Lung (tissue), 12 donors: ENCODE data around the gene FOXA2. TPM values are rescaled to one million over a fixed set of nuclear protein-coding genes. Genes with fewer than 3 reads are reported as not detected.

Source experiments
- ATAC-seq: fragments of 200-7000 bp; cut with Tn5 transposase; one replicate; pipeline ENCODE4 v1.9.1; 2020; ENCODE audit warnings: moderate number of reproducible peaks; ENCODE audit not compliant: insufficient read depth, low FRiP score
- DNase-seq, 3 donors: peaks; one replicate each; pipeline ENCODE4 v3.0.0-alpha.2; 2013 to 2017
- H3K27ac ChIP-seq, 2 donors: one replicate each; pipeline ENCODE4 v1.5.1; 2013; ENCODE audit warnings: mild to moderate bottlenecking in 2 of 2, moderate library complexity in 2 of 2, control low read depth in 1 of 2, inconsistent platforms in 1 of 2, low read depth in 1 of 2, low read length in 1 of 2
- H3K27me3 ChIP-seq, 3 donors: one replicate each; pipeline ENCODE4 v1.5.1; 2013; ENCODE audit warnings: low read length in 2 of 3; ENCODE audit not compliant: control insufficient read depth in 3 of 3, insufficient read depth in 3 of 3
- H3K36me3 ChIP-seq, 4 donors: one replicate each; pipeline ENCODE4 v1.5.1; 2013; ENCODE audit warnings: low read length in 4 of 4, mild to moderate bottlenecking in 1 of 4, moderate library complexity in 1 of 4; ENCODE audit not compliant: control insufficient read depth in 4 of 4, insufficient read depth in 4 of 4
- H3K4me1 ChIP-seq, 5 donors: one replicate each; pipeline ENCODE4 v1.5.1; 2013; ENCODE audit warnings: low read length in 5 of 5, mild to moderate bottlenecking in 2 of 5, moderate library complexity in 1 of 5; ENCODE audit not compliant: control insufficient read depth in 5 of 5, insufficient read depth in 5 of 5
- H3K4me3 ChIP-seq: one replicate; pipeline ENCODE4 v1.5.1; 2013; ENCODE audit warnings: mild to moderate bottlenecking, control low read depth, moderate library complexity
- H3K9ac ChIP-seq, 2 donors: one replicate each; pipeline ENCODE4 v1.5.1; 2013; ENCODE audit warnings: low read length in 2 of 2, control low read depth in 1 of 2; ENCODE audit not compliant: insufficient read depth in 1 of 2
- H3K9me3 ChIP-seq, 4 donors: one replicate each; pipeline ENCODE4 v1.5.1; 2013; ENCODE audit warnings: low read length in 3 of 4, mild to moderate bottlenecking in 1 of 4, moderate library complexity in 1 of 4; ENCODE audit not compliant: control insufficient read depth in 4 of 4, insufficient read depth in 3 of 4
- CTCF ChIP-seq: IDR thresholded peaks from 2 replicates; pipeline ENCODE4 v1.5.1; 2012; ENCODE audit warnings: mild to moderate bottlenecking; ENCODE audit errors: control extremely low read depth, extremely low read depth
- WGBS, 2 donors: extraction: QIAGEN DNeasy Blood & Tissue Kit; methylation state at CpG; one replicate each; pipeline ENCODE4 v1.1.7; 2013; 5-methylcytosine and 5-hydroxymethylcytosine counted together
- polyA plus RNA-seq, 2 donors: library from polyadenylated mRNA; stranded (reverse); fragments of 200-250 nt; gene quantifications; one replicate each; pipeline ENCODE4 v1.2.1, GENCODE V29; 2013
- total RNA-seq, 2 donors: library from RNA; depleted of rRNA in 1 of 2; stranded (reverse); fragments of >200 nt in 1 of 2; gene quantifications; one replicate each; pipeline ENCODE4 v1.2.1, GENCODE V29; 2014 to 2021
- donor health status: control.
- donor health status: control.
- donor health status: Bipolar disorder and iron deficiency.
- donor health status: healthy.
- donor health status: DM: yes; HTN: yes; CAD: no.

FOXA2 gene
- total and polyA plus RNA-seq, 4 donors = 10.0 to 39.5 (median 17.6) TPM

GRCh38 chr20:22629447-22629846 lies 45.1 kb upstream of the FOXA2 start:
- 78 to 86% methylated on average over 3 of the region's 3 CpGs for WGBS, 2 donors
- H3K9me3 ChIP-seq = no peaks in the 10 kb centered on the region
- no peak overlapping the region for H3K9ac ChIP-seq
- H3K4me1 ChIP-seq = no peaks in the 10 kb centered on the region
- H3K27ac ChIP-seq = no peak overlapping the region
- H3K36me3 ChIP-seq = no peaks in the 10 kb centered on the region
- H3K27me3 ChIP-seq = peaks cover 0 to 2% (median 0%) of the 10 kb centered on the region in 3 donors
- no peak for TF ChIP-seq CTCF
- ATAC-seq = no peak
- DNase-seq = no peak
- no peak overlapping the region for H3K4me3 ChIP-seq

GRCh38 chr20:22626496-22626895 lies 42.1 kb upstream of the FOXA2 start:
- 83 to 89% methylated on average over 1 of the region's 1 CpG for WGBS, 2 donors
- TF ChIP-seq CTCF = no peak
- H3K9ac ChIP-seq = no peak overlapping the region
- H3K4me3 ChIP-seq = no peak overlapping the region
- DNase-seq (no peak), ATAC-seq (no peak)
- H3K4me1 ChIP-seq = peaks cover 0 to 2% (median 0%) of the 10 kb centered on the region in 5 donors
- H3K9me3 ChIP-seq = peaks cover 0 to 2% (median 0%) of the 10 kb centered on the region in 4 donors
- no peak overlapping the region for H3K27ac ChIP-seq
- H3K27me3 ChIP-seq = peaks cover 0 to 2% (median 0%) of the 10 kb centered on the region in 3 donors
- no peaks in the 10 kb centered on the region for H3K36me3 ChIP-seq

- H3K36me3 ChIP-seq = no peaks in the 10 kb centered on the region
- no peak for ATAC-seq
Observed at GRCh38 chr20:22623211-22623610, 38.8 kb upstream of the FOXA2 start.

More at GRCh38 chr20:22623211-22623610, 38.8 kb upstream of the FOXA2 start:
- Histone ChIP-seq H3K4me1 (peaks cover 0 to 2% (median 0%) of the 10 kb centered on the region in 5 donors), H3K27me3 (peaks cover 0 to 6% (median 0%) of the 10 kb centered on the region in 3 donors), H3K9me3 (peaks cover 0 to 2% (median 0%) of the 10 kb centered on the region in 4 donors), H3K27ac (no peak overlapping the region), H3K4me3 (no peak overlapping the region), H3K9ac (no peak overlapping the region)
- 84 to 89% methylated on average over 6 of the region's 6 CpGs for WGBS, 2 donors
- no peak for TF ChIP-seq CTCF
- DNase-seq = no peak
